ENCODE results near the gene FUT1.

The FUT1 gene

DNA sequence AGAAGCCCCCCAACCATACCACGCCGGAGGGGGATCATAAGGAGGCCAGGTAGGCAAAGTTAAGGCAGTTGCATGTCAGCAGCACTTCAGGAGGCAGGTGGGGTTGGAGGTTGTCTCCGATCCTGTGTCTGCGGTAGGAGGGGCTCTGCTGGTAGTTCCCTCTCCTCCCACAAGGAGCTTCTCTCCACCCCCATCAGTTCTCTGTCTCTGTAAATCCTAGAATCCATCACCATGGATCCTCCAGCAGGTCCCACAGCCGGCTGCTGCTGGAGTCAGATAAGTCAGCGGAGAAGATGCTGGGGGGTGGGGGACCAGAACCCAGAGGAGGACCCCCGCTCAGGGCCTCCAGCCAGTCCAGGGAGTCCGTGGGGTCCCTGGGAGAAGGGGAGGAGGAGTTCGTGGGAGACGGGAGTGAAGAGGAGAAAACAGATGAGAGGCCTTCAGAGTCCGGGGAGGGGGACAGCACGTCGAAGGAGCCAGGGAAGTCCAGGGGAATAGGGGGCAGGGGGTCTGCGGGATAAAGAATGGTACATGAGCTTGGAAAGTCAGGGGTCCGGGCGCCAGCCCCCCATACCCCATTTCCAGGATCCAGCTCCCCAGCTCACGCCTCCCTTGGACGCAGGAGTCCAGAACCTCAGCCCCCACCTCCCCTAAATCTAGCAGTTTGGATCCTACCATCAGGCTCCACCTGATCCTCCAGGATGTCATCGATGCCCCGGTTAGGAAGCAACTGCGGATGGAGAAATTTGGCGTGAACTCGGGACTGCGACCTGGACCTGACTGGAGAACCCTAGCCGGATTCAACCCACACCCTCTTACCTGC, 39.2 kb downstream of the FUT1 start:
- TF ChIP-seq, protein P1, sequence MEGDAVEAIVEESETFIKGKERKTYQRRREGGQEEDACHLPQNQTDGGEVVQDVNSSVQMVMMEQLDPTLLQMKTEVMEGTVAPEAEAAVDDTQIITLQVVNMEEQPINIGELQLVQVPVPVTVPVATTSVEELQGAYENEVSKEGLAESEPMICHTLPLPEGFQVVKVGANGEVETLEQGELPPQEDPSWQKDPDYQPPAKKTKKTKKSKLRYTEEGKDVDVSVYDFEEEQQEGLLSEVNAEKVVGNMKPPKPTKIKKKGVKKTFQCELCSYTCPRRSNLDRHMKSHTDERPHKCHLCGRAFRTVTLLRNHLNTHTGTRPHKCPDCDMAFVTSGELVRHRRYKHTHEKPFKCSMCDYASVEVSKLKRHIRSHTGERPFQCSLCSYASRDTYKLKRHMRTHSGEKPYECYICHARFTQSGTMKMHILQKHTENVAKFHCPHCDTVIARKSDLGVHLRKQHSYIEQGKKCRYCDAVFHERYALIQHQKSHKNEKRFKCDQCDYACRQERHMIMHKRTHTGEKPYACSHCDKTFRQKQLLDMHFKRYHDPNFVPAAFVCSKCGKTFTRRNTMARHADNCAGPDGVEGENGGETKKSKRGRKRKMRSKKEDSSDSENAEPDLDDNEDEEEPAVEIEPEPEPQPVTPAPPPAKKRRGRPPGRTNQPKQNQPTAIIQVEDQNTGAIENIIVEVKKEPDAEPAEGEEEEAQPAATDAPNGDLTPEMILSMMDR (IDR thresholded peaks at IDR 0.05; ENCODE audit: low read depth, low read length, missing control alignments): peak; percentile 37
- no peak for DNase-seq (ENCODE audit: low read depth)
- H3K4me3 ChIP-seq (ENCODE audit: low read depth, low read length): peak overlapping the region; percentile 68

DNA sequence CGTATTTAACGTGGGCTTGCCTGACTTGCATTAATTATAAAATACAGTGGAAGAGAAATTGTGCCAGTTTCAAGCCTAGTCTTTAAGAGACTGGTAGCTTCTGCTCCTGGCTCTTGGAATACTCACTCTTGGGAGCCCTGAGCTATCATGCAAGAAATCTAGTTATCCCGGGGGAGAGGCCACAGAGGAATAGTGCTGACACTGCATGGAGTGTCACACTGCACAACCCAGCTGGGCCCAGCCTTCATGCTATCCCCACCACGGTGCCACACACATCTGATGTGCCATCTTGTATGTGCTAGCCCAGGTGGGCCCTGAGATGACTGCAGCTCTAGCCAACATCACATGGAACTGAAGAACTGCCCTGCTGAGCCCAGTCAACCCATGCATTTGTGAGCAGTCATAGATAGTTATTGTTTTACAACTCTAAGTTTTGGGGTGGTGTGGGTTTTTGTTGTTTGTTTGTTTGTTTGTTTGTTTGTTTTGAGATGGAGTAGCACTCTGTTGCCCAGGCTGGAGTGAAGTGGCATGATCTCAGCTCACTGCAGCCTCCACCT, 41.3 kb downstream of the FUT1 start:
- TF ChIP-seq, protein P1 (IDR thresholded peaks at IDR 0.05; ENCODE audit: low read depth, low read length, missing control alignments): no peak
- DNase-seq (ENCODE audit: low read depth): no peak
- no peak overlapping the region for H3K4me3 ChIP-seq (ENCODE audit: low read depth, low read length)

DNA sequence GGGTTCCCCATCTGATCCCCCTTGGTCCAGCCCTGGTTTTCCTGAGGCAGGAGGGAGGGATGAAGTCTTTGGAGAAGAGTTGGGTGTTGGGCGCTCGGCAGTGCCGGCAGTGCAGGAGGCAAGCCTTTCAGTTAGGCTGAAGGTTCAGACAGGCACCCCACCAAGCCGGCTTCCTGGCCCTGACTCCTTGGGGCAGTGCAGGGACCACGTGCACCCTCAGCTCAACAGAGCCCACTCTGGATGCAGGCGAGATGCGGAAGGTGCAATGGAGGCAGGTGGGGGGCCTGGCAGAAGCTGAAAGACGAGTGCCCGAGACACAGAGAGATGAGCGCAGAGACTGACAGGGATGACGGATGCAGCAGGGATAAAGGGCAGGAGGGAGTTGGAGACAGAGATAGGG, 44.0 kb downstream of the FUT1 start:
- DNase-seq (ENCODE audit: low read depth): no peak
- no peak overlapping the region for H3K4me3 ChIP-seq (ENCODE audit: low read depth, low read length)
- TF ChIP-seq, protein P1 (IDR thresholded peaks at IDR 0.05; ENCODE audit: low read depth, low read length, missing control alignments): no peak

DNA sequence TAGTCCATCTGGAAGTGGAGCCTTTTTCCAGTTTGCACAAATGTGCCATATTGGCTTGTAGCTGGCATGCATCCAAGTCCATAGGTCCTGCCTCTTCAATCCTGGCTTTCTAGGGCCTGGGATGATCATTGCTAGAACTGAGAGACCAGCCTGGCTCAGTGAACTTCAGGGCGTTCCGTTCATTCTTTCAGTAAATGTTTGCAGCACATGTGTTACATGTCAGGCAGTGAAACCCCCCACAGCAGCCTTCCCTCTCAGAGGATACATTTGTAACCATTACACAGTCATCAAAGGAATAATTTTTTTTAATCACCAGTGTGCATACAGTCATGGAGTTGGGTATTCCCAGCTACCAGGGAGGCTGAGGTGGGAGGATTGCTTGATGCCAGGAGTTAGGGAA, 47.0 kb downstream of the FUT1 start:
- no peak overlapping the region for H3K4me3 ChIP-seq (ENCODE audit: low read depth, low read length)
- TF ChIP-seq, protein P1 (IDR thresholded peaks at IDR 0.05; ENCODE audit: low read depth, low read length, missing control alignments): no peak
- no peak for DNase-seq (ENCODE audit: low read depth)

DNA sequence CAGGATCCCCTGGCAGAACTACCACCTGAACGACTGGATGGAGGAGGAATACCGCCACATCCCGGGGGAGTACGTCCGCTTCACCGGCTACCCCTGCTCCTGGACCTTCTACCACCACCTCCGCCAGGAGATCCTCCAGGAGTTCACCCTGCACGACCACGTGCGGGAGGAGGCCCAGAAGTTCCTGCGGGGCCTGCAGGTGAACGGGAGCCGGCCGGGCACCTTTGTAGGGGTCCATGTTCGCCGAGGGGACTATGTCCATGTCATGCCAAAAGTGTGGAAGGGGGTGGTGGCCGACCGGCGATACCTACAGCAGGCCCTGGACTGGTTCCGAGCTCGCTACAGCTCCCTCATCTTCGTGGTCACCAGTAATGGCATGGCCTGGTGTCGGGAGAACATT, 49.1 kb downstream of the FUT1 start:
- TF ChIP-seq, protein P1 (IDR thresholded peaks at IDR 0.05; ENCODE audit: low read depth, low read length, missing control alignments): no peak
- no peak for DNase-seq (ENCODE audit: low read depth)
- H3K4me3 ChIP-seq (ENCODE audit: low read depth, low read length): no peak overlapping the region

DNA sequence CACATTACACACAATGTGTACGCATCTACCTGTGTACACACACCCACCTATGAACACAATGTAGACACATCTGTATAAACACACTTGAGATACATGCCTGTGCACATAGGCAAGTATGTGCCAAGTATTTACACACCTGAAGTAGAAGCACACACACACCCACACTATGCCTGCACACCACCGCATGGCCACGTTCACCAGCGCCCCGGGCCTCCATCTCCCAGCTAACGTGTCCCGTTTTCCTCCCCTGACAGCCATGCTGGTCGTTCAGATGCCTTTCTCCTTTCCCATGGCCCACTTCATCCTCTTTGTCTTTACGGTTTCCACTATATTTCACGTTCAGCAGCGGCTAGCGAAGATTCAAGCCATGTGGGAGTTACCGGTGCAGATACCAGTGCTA, 49.7 kb downstream of the FUT1 start:
- no peak overlapping the region for H3K4me3 ChIP-seq (ENCODE audit: low read depth, low read length)
- no peak for DNase-seq (ENCODE audit: low read depth)
- TF ChIP-seq, protein P1 (IDR thresholded peaks at IDR 0.05; ENCODE audit: low read depth, low read length, missing control alignments): no peak

DNA sequence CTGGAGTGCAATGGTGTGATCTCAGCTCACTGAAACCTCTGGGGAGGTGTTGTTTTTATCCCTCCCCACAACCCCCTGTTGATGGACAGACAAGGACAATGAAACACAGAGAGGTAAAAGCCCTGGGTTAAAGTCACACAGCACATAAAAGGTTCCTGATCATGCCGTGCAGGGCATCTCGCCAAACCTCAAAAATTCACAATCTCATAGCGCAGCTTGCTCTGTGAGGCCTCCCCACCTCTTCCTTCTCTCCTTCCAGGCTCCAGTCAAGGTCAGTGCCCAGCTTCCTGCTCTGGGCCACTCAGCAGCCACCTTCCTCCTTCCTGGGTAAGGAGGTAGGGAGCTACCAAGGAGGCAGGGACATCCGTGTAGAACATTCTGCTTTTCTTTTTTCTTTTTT, 54.4 kb downstream of the FUT1 start:
- no peak overlapping the region for H3K4me3 ChIP-seq (ENCODE audit: low read depth, low read length)
- DNase-seq (ENCODE audit: low read depth): no peak
- TF ChIP-seq, protein P1 (IDR thresholded peaks at IDR 0.05; ENCODE audit: low read depth, low read length, missing control alignments): no peak

Data from GM12864 (cell line).